Frontal cortex (tissue), 4 donors: Measurements from ENCODE around the gene CEP295NL. TPM values are rescaled to one million over a fixed set of nuclear protein-coding genes. Genes with fewer than 3 reads are reported as not detected.
"Not testable (repeated sequence)": the region's sequence is repeated elsewhere in the genome, so short reads cannot be mapped to it uniquely, and the experiment has no call there.

Experiments
- DNase-seq, 2 donors: peaks; one replicate each; pipeline ENCODE4 v3.0.0; 2012; ENCODE audit warnings: low spot score in 2 of 2
- FAIRE-seq: peaks from 2 replicates; lab custom pipeline; 2012; peaks lifted over from hg19 to GRCh38; lab: Jason Lieb, UNC
- total RNA-seq: library from RNA; depleted of rRNA; stranded (reverse); fragments of >200 nt; gene quantifications from one replicate; pipeline ENCODE4 v1.2.3, GENCODE V29; 2014
- donor health status: control.
- donor health status: control.
- donor health status: control.

Gene CEP295NL
- total RNA-seq, result 1.2 TPM

DNA sequence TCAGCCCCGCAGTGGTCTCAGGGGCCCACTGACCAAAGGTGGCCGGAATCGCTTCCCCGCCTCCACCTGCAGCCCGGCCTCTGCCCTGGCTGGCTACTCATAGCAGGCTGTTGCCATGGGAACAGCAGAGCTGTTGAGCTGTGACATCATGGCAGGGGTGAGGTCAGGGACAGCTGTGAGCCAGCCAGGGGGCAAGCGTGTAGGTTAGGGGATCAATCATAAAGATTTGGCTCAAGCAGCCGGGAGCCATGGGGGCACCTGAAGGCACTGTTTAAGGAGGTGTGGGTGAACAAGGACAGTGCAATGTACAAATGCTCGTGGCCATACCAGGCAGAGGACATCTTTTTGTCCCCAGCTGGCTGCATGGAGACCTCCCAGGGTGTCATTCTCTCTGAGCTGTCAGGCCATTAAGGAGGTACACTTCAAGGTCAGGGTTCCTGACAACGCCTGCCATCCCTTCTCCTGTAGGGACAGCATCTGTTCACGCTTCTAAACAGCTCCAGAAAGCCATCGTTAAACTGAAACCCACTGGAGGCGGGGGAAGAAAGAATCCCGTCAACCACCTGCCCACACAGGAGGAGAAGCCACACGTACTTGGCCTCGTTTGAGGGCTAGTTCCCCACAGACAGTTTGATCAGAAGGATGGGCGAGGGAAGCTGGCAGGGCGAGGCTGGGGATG, at the start of gene CEP295NL:
Gene CEP295NL, minus strand, starts transcription at position 101 of the 679 bp plus-strand sequence. CDS start 1,373 bp downstream, outside the sequence.
- DNase-seq (peak in 1 of 2 donors; percentile 76), FAIRE-seq (no peak)

DNA sequence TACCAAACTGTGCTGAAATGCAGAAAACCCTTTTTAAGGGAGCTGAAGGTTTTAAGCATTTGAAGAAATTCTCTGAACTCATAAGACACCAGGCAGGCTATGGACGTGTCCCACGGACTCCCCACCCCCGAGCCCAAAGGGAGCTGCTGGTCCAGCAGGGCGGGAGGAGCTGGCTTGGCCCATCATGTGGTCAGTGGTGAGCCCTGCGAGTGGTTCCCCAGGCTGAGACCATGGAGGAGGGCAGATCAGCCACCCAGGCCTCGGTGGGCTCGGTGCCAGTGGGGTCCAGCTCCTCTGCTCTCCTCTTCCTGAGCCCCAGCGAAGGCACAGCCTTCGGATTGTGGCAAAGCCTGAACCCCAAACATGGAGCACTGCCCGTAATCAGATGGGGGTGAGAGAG, 49.7 kb upstream of the CEP295NL start:
- DNase-seq (no peak), FAIRE-seq (no peak)

GRCh38 chr17:78951967-78952551, 49.1 kb upstream of the CEP295NL start:
- FAIRE-seq (no peak), DNase-seq (no peak)

GRCh38 chr17:78950870-78951269, 47.9 kb upstream of the CEP295NL start:
- DNase-seq, result no peak

DNA sequence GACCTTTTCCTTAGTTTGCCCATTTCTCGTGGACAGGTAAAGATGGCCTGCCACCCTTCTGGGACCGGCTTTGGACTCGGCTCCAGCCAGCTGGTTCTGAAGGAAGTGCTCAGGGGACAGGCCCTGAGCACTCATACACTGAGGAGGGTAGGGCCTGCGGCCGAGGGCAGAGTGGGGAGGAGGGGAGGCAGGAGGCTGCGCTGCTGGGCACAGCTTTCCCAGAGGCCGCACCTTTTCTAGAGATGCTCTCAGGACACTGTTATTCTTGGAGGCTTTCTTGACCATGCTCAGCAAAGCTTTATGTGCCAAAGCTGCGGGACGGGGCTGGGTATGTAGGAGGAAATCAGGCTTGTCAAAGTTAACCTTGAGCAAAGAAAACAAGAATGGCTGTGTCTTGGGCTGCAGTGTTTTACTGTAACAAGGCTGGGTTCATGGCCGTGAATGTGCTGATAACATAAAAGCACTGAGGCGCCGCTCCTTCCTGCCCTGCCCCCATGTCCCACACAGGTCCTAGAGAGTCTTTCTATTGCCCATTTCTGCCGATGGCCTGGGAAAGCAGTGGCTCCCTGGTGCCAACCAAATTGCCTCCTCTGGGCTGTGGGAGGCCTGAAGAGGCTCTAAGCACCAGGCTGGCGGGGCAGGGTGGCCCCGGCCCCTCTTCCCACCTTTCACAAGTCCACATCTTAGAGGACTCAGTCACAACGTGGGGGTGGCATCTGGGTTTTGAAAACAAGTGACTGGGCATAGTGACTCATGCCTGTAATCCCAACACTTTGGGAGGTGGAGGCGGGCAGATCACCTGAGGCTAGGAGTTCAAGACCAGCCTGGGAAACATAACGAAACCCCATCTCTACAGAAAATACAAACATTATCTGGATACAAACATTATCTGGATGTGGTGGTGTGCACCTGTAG, 44.5 kb upstream of the CEP295NL start:
- FAIRE-seq, result no peak
- no peak for DNase-seq

More at GRCh38 chr17:78950870-78951269, 47.9 kb upstream of the CEP295NL start:
- FAIRE-seq, result no peak

GRCh38 chr17:78946631-78947030, 43.6 kb upstream of the CEP295NL start:
- no peak for FAIRE-seq
- DNase-seq, result no peak

- DNase-seq (no peak), FAIRE-seq (no peak)
Observed at GRCh38 chr17:78946131-78946530, 43.1 kb upstream of the CEP295NL start.

GRCh38 chr17:78945455-78945854, 42.5 kb upstream of the CEP295NL start:
- not testable (repeated sequence) for FAIRE-seq, DNase-seq

DNA sequence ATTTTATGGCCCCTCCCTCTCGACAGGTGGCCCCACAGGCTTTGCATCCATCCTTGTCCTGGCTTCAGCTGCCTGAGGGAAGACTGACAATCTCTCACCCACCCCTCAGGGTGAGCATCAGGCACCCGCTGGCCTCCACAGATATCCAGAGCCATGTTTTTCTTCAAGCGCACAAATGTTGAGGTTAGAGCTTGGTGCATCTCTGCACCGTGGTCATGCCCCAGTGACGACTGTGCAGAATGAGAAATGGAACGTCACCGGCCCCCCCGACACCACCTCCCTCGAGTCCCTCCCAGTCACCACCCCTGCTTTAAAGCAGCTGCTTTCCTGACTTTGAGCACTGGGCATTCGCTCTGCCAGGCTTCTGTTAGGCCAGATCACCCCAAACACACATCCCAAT, 42.0 kb upstream of the CEP295NL start:
- DNase-seq (no peak), FAIRE-seq (no peak)

DNA sequence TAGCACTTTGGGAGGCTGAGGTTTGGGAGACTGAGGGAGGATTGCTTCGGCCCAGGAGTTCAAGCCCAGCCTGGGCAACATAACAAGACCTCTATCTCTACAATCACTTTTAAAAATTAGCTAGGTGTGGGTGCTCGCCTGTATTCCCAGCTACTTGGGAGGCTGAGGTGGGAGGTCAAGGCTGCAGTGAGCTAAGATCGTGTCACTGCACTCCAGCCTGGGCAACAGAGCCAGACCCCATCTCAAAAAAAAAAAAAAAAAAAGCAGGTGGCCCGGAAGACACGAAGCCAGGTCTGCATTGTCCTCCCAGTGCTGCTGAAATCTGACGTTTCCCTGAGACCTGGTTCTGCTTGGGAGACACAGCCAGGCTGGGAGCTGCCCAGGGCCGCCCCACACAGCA, 41.0 kb upstream of the CEP295NL start:
- FAIRE-seq, result no peak

DNA sequence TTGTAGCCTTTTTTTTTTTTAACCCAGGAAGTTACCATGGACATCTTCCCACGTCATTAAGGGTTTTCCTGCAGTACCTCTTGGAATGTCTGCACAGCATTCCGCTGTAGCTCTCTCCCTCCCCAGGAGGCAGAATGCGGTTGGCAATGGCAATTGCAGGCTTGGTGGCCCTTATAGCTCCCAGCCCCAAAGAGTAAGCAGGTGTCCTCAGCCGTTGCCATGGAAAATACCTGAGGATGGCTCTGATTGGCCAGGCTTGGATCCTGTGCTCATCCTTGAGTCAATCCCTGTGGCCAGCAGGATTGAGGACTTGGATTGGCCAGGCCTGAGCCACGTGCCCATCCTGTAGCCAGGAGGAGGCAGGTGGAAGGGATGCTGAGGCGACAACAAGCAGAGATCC, 37.7 kb upstream of the CEP295NL start:
- FAIRE-seq (no peak), DNase-seq (no peak)

More for the DNA sequence above, 41.0 kb upstream of the CEP295NL start:
- DNase-seq, result no peak

DNA sequence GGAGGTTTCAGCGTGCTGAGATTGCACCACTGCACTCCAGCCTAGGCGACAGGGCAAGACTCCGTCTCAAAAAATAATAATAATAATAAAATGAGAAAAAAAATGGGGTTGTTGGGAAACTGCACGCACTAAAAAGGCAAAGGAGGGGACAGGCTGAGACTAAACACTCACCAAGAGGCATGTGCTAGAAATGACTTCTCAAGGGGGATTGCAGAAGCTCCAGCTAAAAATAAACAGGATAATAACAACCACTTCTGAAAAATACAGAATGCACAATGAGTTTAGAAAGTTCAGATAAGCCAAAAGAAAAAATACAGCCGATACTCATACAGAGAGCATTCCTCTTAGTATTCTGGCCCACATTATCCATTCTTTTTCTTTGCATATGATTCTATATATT, 37.3 kb upstream of the CEP295NL start:
- no peak for FAIRE-seq
- no peak for DNase-seq

GRCh38 chr17:78939615-78940014, 36.6 kb upstream of the CEP295NL start:
- FAIRE-seq, result no peak
- no peak for DNase-seq

- FAIRE-seq, result no peak
- no peak for DNase-seq
Observed at GRCh38 chr17:78937561-78937960, 34.6 kb upstream of the CEP295NL start.

- DNase-seq (no peak), FAIRE-seq (no peak)
Observed at GRCh38 chr17:78935419-78936323, 32.7 kb upstream of the CEP295NL start.

DNA sequence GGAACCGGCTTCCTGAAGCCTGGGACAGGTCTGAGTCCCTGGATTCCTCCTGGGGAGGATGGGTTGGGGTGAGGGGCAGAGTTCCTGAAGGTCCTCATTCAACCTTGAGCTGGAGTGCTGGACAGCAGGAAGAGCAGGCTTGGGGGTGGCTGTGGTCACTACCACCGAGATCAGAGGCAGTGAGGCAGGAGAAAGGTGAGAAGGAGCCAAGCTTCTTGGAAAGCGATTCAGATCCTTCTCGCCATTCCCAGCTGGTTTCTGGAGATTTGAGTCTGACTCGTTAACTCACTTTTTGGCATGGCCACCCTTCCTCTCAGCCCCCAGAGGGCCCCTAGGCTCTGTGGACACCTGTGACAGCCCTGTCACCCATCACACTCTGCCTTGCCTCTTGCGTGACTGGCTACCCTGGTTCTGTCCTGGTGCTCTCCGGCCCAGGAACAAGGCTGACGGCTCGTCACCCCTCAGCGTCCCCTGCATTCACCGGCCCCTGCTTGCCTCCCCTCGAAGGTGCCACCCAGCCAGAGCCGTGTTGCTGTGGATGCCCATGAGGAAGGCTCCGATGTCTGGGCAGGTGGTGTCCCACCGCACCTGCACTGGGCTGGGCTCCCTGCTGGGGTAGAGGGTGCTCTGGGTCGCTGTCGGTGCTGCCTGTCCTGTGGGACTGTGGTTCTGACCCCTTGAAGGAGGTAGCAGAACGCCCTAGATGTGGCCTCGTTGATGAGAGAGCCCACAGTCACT, 31.8 kb upstream of the CEP295NL start:
- FAIRE-seq (no peak), DNase-seq (no peak)

DNA sequence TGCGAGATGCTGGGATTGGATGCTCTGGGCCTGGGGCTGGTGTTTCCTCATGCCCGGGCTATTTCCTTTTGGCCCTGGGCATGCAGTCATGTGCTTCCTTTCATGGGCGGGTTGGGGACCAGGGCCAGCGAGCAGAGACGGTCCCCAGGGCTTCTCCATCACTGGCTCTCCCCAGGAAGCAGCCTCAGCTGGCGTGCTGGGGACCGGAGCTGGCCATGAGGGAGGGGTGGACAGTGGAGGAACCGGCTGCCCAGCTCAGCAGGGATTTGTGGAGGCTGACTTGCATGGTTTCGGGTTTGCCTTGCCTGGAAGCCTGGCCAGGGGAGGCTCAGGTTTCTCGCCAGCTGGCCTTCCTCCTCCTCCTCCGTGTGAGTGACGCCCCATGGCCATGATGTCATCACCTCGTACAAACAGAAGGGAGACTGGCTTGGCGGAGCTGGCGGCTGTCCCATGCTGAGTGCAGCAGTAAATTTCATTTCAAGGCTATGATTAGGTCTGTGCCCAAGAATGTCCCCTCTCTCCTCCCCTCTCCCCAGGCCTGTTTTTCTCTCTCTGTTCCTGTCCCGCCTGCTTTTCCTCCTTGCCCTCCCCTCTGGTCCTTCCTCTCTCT, 31.1 kb upstream of the CEP295NL start:
- DNase-seq (peak; percentile 74 to 87), FAIRE-seq (no peak)
